Effector CD4-positive, alpha-beta T cell (primary cell): Measurements from ENCODE around the gene COL2A1.

Experiments used
- DNase-seq: peaks from one replicate; pipeline ENCODE4 v3.0.0-alpha.2; 2020

COL2A1 gene

DNA sequence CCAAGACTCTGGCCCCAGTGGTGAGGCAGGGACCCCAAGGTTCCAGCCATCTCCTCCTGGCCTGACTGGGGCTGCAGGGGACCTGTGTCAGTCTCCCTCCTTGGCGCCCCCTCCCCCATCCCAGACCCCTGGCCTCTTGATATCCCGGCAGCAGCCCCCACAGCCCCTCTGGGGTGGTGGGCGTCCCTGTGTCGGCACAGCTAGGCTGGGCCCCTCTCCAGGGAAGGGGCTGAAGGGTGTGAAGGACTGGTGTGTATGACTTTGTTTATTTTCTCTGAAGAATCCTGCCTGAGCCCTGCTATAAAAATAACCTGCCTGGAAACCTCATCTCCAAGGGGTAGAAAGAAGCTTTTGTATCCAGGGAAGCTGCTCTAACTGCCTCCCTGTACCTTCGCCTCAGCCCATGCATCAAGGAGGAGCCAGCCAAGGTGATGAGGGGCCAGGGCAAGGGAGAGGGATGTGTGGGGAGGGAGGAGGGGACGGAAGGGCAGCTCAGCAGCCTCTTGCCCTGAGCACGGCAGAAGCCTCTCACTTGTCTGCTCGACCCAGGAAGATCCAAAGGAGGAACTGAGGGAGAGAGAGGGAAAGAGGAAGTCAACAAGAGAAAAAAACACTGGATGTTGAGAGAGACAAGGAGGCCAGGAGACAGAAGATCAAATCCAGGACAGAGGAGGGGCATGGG is 25.4 kb upstream of the COL2A1 start:
- DNase-seq, result no peak

DNA sequence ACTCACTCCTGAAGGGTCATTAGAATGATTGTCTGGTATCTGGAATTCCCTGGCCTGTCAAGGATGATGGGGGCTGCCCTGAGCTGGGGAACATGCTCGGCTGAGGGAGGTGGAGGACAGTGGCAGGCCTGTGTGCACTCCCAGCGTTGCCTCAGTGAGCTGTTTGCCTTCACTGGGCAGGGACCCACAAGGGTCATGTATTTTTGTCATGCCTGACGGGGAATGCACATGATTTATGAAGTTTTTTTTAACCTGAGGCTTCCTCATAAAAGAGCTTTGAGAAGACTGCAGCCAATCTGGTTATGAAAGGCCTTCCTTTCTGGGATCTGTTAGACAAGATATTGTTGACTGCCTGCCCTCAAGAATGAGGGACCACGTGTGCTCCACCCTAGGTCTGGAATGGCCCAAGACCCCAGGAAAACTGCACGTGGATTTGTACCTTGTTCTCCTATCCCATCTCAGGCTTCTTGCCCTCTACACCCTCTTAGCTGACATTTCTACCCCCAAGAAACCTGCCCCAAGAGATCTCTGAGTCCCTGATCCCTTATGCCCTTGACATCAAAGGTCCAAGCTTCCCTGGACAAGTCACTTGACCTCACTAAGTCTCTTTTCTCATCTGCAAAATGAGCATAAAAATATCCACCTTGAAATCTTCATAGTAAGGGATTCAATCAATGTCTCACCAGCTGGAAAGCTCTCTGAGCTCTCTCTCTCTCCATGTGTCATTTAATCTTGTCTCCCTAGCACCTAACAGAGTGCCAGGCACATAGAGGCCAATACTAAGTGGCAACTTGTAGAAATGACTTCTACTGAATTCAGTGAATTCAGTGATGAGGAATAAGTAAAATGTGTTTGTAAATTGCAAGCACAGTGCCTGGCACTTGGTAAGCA is 24.5 kb upstream of the COL2A1 start:
- no peak for DNase-seq

DNA sequence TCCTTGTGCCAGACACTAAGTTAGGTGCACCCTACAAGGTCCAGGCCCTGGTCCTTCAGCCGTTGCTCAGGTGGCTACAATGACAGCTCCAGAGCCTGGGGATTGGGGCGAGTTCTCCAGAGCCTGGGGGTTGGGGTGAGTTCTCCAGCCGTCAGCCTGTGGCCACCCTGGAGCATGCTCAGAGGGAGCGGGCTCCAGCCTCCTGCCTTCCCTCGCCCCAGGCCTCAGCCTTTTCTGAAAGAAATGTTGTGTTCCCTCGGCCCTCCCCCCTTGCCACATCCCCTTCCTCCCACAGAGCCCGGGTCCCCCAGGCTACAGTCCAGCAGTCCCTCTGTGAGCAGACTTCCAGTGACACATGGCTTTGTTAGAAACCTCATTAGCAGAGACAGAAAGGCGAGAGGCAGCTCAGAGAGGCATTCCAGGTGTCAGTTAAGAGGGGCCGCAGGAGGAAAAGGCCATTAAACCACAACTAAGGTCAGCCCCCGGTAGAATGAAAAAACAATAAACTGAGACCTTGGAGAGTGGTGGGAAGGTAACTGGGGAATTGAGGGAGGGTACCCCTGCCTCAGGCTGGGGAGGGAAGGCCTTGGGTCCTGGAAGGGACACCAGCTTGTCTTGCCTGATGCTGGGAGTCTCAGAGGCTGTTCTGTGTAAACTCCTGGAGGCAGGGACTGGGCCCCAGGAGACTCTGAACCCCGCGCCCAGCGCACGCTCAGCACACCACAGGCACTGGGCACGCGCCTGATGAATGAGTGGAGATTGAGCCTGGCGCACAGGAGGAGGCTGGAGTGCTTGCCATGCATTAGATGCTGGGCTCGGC is 23.1 kb upstream of the COL2A1 start:
- DNase-seq, result no peak

DNA sequence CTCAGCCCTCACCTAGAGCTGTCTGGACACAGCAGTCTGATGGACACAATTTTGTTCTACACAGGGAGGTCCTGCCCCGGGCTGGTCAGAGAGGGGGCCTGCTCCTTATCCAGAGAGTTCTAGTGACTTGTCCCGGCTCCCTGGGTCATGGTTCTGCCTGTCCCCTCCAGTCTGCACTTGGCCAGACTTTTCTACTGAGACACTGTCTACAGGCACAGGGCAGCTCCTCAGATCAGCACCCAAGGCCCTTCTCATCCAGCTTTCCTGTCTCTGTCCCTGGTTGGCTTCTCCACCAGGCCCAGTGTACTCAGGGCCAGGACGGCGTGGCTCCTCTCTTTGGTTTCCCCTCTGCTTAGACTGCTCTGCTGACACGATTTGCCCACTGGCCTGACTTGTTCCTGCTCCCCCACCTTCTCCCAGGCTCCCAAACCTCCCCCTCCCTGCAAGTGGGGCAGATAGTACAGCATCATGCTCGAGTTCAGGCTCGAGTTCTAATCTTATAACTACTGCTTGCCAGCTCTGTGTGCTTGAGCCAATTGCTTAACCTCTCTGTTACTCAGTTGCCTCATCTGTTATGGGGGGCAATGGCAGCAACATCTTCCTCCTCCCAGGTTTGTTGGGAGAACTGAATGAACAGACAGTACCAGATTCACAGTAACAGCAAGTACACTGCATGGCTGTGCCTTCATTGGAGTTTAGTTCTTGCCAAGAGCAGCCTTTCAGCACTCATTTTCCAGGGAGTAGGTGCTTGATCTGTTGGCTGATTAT is 22.0 kb upstream of the COL2A1 start:
- DNase-seq, result no peak

DNA sequence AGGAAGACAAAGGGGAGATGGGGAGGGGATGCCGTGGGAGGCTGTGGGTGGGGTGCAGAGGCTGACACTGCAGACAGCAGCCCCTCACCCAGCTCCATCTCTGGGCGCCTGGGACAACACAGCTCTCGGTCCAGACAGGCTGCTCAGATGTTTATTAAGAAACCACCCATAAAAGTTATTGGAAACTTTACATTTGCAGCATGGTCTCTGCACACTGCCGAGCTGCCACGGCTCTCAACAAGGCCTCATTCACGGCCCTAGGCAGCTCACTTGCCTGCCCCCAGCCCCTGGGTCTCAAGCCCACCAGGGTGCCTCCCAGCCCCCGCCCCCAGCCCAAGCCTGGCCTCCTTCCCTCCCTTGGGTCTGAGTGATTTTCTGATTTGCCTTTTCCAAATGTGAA is 21.0 kb upstream of the COL2A1 start:
- DNase-seq, result no peak

DNA sequence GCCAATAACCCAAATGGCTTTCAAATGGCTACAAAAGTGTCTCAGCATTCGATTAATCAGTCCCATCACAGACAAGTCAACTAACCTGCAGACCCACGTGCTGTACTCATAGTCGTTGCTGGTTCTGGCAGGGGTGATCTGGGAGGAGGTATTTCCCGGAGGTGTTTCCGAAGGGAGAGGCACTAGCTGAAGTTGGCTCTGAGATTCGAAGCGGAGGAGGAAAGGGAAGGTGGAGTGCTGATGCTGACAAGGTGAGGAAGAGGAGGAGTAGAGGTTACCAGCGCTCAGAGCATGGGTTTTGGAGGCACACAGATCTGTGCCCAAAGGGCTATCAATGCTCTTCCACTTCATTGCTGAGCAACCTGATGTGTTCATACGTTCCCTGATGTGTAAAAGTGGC is 20.5 kb upstream of the COL2A1 start:
- DNase-seq, result no peak

DNA sequence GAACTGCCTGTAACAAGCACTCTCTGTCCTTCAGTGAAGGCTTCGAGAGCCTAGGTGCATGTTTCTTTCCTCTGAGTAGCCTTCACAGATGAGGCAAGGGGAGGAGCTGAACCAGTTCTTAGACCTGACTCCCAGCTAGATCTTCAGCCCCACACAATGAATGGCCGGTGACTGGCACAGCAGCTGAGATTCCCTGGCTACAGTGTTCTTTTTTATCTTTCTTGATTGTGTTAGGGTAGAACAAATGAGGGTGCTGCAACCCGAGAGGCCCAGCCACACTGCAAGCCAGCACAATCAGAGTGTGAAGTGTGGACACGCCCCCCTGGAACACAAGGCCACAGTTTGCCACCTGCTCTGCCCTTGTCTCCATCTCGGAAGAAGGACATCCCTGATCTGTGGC is 19.1 kb upstream of the COL2A1 start:
- DNase-seq, result no peak

DNA sequence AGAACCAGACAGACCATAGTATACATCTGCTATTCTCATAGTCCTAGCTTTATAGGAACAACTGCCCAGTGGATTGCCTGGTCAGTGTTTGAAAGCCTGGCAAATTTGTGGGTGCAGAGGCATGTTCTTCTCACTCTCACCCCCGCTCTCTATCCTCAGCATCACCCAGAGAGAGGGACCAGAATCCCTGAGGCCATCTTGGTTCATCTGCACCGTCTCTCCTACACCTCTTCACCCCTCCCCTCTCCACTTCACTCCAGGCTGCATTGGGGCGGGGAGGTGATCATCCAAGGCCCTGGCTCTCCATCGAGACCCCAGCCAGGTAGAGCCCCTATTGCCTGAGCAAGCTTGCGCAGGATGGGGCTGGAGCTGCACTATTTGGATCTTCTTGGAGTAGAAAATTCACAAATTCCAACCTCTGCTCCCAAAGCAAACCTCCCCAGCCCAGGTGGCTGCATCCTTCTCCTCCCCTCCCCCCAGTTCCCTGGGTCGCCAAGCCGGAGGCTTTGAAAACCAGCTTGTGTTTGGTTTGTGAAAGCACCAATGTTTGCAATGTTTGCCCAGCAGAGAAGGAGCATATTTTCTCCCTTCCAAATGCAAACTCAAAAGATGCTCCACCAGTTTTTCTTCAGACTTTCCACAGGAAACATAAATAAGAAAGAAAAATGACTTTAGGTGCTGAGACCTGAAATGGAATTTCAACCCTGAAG is 18.6 kb upstream of the COL2A1 start:
- no peak for DNase-seq

DNA sequence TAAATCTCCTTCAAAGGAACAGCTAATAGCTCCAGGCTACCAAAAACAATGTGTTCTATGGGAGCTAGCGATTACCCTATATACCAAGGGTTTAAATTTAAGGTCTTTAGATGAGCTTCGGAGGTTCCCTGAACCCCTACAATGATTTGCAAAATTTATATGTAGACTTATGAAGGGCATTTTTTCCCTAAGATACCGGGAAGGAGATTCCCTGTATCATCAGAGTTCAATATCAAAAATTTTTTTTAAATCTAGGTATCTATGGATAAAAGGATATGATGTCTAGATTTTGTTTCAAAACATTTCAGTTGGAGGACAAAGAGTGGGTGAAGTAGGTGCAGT is 17.9 kb upstream of the COL2A1 start:
- no peak for DNase-seq

DNA sequence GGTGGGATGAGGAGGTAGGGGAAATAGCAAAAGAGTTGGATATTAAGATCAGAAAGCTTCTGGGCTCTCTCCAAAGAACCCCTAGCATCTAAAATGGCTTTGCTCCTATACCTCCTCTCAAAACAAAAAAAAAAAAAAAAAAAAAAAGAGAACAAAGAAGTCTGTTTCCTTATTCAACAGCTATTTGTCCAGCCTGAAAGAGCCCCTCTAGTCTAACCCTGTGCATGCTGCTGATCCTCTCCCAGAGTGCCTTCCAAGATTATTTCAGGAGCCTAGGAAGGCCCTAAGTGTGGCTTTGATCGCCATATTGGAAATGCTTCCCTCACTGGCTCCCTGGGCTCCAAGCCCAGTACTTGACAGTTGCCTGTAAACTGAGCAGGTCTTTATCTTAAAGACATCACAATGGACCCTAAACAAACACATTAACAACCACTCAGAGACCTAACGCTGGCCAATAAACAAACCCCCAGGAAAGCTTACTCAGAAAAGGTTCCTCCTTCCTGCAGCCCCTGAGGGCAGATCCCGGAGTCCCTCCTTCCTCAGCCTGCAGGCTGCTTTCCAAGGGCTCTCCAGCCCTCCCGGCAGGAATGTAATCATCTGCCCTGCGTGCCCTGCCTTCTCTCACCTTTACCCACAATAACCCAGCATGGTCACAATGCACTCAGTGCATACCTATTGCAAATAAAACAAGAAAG is 17.4 kb upstream of the COL2A1 start:
- no peak for DNase-seq

DNA sequence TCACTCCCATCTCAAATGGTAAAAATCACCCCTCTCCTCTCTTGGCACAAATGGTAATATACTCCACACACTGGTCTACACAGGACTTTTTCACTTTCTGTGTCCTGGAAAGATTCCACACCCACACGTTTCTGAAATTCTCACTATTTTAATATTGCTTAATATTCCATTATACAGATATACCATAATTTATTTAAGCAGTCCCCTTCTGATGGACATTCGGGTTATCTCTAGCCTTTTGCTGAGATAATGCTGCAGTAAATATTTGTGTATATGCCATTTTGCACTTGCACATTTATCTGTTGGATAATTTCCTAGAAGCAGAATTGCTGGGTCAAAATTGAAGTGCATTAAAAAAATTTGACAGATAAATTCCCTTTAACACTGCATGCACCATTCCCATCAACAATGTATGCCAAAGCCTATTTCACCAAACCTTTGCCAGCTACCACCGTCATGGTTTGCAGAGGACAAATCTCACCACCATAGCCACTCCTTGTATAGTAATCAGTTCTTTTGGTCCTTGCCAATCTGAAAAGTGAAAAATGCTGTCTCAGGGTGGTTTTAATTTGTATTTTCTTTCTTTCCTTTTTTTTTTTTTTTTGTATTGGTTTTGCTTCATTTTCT is 15.5 kb upstream of the COL2A1 start:
- DNase-seq, result no peak

DNA sequence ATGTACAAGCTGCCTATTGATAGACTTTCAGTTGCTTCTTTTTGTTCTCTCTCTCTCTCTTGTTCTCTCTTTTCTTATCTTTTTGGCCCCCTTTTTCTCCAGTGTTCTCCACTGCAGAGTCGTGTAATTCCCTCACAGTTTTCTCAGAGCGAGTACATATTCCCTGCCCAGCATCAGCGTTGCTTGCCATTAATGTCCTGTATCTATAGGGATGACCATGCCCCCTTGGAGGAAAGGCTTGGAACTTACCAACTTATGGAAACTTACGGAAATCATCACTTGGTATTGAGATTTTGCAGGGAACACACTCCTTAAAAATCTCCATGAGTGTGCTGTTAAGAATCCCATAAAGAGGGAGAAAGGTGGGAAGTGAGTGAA is 14.3 kb upstream of the COL2A1 start:
- DNase-seq, result no peak

DNA sequence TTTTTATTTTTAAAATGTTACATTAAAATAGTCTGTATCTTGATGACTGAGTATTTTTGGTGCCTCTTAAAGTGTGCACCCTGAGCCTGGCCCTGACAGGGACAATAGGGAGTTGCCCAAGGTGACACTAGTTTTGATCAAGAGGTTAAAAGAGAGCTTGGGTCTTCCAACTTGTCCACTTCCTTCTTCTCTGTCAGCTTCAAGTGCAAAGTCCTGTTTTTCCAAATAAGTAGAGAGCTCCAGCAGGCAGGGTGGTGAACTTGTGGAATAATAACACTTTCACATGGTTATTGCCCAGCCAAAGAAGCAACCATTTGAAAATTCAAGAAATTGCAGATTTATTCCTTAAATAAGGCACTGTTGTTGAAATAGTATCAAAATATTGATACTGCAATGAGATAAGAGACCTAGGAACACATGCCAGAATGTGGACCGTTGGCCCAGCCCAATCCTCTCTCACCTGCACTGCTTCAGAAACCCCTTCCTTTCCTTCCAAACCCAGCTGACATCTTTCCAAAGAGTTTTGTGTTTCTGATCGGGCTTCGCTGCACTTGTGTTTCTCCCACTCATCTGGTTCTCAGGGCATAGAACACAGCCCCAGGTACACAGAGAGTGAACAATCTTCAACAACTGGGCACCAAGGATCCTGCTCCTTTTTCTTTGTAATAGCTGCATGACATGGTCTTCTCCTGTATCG is 13.8 kb upstream of the COL2A1 start:
- DNase-seq, result no peak

DNA sequence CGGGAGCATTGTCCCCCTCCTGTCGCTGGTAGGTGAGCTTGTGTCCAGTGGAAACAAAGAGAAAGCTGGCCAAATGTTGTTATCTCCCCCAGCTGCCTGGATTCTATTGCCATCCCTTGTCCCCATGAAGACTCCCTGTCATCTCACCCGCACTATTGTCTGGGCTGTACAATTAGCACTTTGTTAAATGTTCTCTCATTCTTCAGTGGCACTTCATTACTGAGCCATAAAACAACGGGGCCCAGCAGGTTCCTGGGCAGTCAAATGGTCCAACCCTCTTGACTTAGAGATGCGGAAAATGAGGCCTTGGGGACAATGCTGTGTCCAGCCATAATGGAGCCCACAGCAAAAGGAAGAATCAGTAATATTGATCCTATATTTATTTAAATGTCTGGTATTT is 13.2 kb upstream of the COL2A1 start:
- DNase-seq, result no peak

DNA sequence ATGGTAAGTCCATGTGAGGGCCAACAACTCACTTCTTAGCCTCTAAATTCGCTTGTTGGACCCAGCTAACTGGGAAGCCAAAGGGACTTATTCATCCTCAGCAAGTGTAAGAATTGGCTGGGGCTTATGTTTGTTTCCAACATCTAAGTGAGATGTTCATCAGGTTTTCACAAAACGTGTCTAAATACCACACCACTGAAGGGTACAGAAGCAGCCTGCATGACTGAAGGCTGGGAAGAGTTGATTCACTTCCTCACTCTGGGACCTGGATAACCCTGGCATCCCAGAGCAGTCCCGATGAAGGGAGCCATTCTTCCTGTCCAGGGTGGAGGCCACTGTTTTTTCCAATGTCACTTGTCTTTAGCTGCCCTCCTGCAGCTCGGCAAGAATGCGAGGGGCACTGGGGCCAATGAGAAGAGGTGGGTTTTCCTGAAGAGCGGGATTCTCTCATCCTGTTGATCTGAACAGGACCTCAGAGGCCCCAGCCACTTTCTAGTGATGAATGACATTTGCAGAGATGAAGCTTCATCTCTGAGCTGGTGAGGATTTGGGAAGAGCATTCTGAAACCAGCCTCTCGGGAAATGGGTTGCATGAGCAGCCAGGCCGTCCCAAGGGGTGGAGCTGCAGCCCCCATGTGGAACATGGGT is 12.2 kb upstream of the COL2A1 start:
- no peak for DNase-seq

DNA sequence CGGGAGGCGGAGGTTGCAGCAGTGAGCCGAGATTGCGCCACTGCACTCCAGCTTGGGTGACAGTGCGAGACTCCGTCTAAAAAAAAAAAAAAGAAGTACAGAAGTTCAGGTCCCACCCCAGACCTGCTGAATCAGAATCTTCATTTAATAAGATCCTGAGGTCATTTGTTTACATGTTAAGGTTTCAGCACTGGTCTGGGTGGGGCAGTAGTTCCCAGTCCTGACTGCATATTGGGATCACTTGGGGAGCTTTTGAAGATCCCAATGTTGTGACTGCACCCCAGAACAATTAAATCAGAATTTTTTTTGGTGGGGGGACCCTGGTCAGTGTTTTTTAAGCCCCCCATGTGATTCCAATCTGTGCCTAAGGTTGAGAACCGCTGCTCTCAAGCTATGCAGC is 11.7 kb upstream of the COL2A1 start:
- no peak for DNase-seq

DNA sequence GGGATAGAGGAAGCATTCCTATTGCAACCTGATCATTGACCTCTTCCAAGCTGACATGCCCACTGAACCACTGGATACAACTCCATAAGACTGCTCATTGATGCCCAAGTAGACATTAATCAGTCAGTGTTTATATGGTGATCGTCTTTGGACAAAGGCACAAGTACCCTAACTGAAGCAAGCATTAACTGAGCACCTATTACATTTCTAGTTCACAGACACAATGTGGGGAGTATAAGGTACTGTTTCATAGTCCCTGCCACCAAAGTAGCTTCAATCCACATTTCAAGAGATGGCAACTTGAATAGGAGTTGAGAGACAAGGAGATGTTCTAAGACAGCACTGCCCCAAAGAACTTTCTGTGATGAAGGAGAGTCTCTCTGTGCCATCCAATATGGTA is 10.9 kb upstream of the COL2A1 start:
- DNase-seq, result no peak

DNA sequence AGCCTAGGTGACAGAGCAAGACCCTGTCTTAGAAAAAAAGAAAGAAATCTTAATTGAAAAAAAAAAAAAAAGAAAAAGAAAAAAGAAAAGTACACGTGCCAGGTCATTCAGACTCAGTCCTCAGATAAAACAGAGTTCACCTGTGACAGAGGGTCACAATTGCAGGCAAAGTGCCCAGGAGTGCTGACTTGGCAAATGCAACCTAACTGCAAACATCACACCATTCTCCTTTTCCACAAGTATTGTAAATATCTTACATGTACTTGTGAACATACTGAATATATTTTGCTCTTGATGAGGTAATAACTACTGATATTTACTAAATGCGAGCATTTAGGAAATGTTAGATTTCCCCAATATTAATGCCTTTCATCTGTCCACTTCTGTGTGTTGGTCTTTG is 9.0 kb upstream of the COL2A1 start:
- no peak for DNase-seq

DNA sequence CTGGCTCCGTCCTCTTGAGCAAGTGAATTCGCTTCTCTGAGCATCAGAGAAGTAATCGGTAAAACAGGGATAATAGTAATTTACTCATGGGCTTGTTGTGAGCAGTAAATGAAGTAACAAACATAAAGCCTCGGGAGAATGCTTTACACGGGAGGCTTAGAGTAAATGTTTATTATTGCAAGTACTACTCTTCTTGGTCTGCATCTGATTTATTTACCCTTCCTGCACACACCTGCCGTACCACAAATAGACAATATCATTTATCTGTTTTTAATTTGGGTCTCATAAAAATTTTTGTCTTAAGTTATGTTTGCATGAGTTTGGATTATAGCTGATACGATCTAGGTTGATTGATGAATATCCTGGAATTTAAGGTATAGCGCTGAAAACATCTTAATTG is 7.8 kb upstream of the COL2A1 start:
- no peak for DNase-seq

DNA sequence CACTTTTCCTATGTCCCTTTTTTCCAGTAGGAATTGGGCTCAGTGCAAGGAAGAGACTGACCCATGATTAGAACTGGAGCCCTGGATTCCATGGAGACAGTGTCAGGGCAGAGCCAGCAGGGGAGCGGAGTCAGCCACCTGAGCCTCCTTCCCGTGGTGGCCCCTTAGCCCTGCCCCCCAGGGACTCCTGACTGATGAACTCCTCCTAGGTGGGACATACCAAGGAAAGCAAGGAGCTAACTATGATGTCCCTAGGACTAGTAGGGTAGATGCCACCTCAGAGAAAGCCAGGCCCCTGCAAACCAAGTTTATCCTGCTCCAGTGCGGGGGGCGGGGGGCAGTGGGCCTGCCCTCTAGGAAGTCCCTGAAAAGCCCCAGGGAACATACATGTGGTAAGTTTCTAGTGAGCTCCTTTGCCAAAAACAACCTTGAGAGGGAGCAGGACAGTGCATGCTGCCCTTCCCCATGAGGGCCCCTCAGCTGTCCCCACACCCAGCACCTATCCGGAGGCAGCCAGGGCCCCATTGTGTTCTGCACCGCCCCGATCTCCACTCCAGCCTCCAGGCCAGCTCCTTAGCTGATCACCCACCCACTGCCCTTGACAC is 6.2 kb upstream of the COL2A1 start:
- DNase-seq, result no peak
